GM12873 (cell line): ENCODE measurements around the gene RRBP1.

Experiments
- TF ChIP-seq, protein P1 (sequence below): IDR thresholded peaks from 2 replicates; pipeline ENCODE4 v1.5.1; 2012; ENCODE audit warnings: low read depth, mild to moderate bottlenecking, moderate library complexity, low read length, control low read depth; ENCODE audit not compliant: insufficient read depth; ENCODE audit errors: missing control alignments

Gene RRBP1, protein sequence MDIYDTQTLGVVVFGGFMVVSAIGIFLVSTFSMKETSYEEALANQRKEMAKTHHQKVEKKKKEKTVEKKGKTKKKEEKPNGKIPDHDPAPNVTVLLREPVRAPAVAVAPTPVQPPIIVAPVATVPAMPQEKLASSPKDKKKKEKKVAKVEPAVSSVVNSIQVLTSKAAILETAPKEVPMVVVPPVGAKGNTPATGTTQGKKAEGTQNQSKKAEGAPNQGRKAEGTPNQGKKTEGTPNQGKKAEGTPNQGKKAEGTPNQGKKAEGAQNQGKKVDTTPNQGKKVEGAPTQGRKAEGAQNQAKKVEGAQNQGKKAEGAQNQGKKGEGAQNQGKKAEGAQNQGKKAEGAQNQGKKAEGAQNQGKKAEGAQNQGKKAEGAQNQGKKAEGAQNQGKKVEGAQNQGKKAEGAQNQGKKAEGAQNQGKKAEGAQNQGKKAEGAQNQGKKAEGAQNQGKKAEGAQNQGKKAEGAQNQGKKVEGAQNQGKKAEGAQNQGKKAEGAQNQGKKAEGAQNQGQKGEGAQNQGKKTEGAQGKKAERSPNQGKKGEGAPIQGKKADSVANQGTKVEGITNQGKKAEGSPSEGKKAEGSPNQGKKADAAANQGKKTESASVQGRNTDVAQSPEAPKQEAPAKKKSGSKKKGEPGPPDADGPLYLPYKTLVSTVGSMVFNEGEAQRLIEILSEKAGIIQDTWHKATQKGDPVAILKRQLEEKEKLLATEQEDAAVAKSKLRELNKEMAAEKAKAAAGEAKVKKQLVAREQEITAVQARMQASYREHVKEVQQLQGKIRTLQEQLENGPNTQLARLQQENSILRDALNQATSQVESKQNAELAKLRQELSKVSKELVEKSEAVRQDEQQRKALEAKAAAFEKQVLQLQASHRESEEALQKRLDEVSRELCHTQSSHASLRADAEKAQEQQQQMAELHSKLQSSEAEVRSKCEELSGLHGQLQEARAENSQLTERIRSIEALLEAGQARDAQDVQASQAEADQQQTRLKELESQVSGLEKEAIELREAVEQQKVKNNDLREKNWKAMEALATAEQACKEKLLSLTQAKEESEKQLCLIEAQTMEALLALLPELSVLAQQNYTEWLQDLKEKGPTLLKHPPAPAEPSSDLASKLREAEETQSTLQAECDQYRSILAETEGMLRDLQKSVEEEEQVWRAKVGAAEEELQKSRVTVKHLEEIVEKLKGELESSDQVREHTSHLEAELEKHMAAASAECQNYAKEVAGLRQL (N-terminal part only)

DNA sequence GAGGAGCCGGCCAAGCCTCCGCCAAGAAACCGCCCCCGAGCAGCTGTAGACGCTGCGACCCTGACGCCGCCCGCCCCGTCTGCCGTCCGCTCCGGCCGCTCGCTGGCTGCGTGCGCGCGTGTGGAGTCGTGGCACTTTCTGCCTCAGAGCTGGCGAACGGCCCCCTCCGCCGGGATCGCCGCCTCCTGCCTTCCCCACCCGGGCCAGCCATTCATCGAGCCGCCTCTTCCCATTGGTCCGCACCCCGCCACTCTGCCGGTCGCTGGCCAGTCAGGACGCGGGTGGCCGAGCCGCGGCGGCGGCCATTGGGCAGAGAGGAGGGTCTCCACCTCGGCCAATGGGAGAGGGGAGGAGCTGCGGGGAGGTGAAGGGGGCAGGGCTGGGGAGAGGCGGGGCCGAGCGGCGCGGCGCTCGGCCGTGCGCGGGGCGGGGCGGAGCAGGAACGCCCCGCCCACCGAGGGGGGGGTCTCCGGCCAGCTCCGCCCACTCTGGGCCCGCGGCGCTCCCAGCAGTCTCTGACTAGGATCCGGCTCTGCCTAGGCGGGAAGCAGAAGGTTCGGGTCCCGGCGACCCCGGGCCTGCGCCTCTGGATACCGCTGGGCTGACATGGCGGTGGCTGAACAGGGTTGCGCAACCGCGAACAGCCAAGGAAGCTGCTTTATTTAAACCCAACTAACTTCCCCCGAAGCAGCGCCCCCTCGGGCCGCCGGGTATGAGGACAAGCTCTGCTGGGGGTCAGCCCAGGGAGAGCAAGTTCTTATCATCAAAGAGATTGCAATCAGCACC, at the start of gene RRBP1:
RRBP1 (minus strand) TSS at position 140 of the 786 bp plus-strand sequence. CDS start 21,735 bp downstream, outside the sequence.
- TF ChIP-seq, protein P1, sequence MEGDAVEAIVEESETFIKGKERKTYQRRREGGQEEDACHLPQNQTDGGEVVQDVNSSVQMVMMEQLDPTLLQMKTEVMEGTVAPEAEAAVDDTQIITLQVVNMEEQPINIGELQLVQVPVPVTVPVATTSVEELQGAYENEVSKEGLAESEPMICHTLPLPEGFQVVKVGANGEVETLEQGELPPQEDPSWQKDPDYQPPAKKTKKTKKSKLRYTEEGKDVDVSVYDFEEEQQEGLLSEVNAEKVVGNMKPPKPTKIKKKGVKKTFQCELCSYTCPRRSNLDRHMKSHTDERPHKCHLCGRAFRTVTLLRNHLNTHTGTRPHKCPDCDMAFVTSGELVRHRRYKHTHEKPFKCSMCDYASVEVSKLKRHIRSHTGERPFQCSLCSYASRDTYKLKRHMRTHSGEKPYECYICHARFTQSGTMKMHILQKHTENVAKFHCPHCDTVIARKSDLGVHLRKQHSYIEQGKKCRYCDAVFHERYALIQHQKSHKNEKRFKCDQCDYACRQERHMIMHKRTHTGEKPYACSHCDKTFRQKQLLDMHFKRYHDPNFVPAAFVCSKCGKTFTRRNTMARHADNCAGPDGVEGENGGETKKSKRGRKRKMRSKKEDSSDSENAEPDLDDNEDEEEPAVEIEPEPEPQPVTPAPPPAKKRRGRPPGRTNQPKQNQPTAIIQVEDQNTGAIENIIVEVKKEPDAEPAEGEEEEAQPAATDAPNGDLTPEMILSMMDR: peak; percentile 78

DNA sequence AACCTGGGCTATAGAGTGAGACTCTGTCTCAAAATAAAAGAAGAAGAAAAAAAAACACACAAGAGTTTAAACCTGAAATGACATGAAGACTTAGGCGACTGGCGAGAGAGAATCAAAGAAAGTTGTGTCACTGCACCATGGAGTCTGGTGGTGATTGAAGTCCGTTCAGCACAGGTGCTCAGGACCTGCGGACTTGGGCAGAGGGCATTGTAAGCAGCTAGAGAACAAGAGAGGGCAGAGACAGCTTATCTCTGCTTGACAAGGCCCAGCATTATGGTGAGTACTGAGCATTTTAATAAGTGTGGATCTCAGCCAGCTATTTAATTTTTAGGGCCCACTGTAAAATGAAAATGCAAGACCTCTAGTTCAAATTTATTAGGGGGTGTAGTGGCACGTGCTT, 49.2 kb upstream of the RRBP1 start:
- TF ChIP-seq, protein P1: no peak

GRCh38 chr20:17730071-17730470, 48.0 kb upstream of the RRBP1 start:
- TF ChIP-seq, protein P1: no peak

- TF ChIP-seq, protein P1: no peak
Observed at GRCh38 chr20:17728074-17728473, 46.0 kb upstream of the RRBP1 start.

DNA sequence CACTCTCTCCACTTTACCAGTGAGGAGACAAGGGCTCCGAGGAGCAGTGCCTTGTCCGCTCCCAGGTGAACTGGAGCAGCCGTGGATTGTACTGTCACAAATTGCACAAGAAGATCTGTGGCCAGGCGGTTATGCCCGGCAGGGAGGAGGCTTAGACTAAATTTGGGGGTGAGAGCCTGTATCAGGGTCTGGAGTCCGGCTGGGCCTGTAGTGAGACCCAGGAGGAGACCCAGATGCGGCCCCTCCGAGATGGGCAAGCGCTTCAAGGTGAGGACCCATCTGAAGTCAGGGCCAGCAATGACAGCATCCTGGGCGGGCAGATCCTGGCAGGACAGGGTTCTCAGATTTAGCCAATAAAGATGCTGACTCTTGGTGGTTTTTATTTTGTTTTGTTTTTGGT, 45.3 kb upstream of the RRBP1 start:
- TF ChIP-seq, protein P1: no peak

DNA sequence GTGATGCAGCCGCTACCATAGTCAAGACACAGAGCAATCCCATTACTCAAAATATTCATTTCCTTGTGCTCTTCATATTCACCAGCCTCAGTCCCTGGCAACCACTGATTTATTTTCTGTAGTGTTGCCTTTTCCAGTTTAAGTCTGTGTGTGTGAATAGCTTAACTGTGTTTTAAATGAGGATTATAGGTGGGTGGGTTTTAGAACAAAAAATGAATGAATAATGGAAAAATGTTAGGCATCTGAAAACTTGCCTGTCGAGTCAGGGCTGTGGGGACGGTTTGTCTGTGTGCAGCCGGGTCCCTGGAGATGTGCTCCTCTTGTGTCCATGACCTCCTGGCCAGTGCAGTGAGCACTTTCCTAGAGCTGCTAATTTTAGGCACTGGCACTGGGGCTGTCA, 44.9 kb upstream of the RRBP1 start:
- TF ChIP-seq, protein P1: no peak
